K562 (cell line): ENCODE results near the gene TRNAU1AP. TPM values are rescaled to one million over a fixed set of nuclear protein-coding genes. Genes with fewer than 3 reads are reported as not detected.
A peak's percentile ranks its signal among the peaks of the same experiment; 100 is the strongest.

Source experiments
- ATF4 ChIP-seq: fragments of 450-650 bp; formaldehyde crosslinking; IDR thresholded peaks from 2 replicates; pipeline ENCODE4 v1.4.0; 2022; ENCODE audit warnings: mild to moderate bottlenecking, moderate library complexity
- BCL6 ChIP-seq: fragments of 250-450 bp; sonication (Bioruptor Pico); IDR thresholded peaks from 2 replicates; pipeline ENCODE4 v1.4.0; 2020
- CBX8 ChIP-seq: fragments of 200-600 bp; sonication (generic); IDR thresholded peaks from 2 replicates; pipeline ENCODE4 v1.6.1; 2012; ENCODE audit warnings: borderline replicate concordance, mixed run types, low read depth, mild to moderate bottlenecking, moderate library complexity, mixed read lengths, low read length, control low read depth, inconsistent platforms; ENCODE audit not compliant: poor library complexity, severe bottlenecking; ENCODE audit errors: extremely low read depth
- DPF2 ChIP-seq: fragments of 450-650 bp; IDR thresholded peaks from 2 replicates; pipeline ENCODE4 v1.6.1; 2016
- ETV1 ChIP-seq: fragments of 450-650 bp; conservative IDR thresholded peaks from 2 replicates; pipeline ENCODE4 v1.6.1; 2016; ENCODE audit warnings: missing genetic modification characterization, control low read depth, low read depth, missing compliant biosample characterization
- FOXP4 ChIP-seq: sonication (generic); formaldehyde crosslinking; IDR thresholded peaks from 2 replicates; pipeline ENCODE4 v1.8.0; 2022; ENCODE audit warnings: mild to moderate bottlenecking, missing genetic modification reagents, borderline replicate concordance
- GATAD2A ChIP-seq: fragments of 450-650 bp; IDR thresholded peaks from 2 replicates; pipeline ENCODE4 v1.6.1; 2017
- MCM3 ChIP-seq: fragments of 450-650 bp; IDR thresholded peaks from 2 replicates; pipeline ENCODE4 v1.6.1; 2016
- POLR2B ChIP-seq: fragments of 450-650 bp; IDR thresholded peaks from 2 replicates; pipeline ENCODE4 v1.6.1; 2018; ENCODE audit warnings: low read depth; ENCODE audit not compliant: partially characterized antibody
- ZBTB5 ChIP-seq: fragments of 450-650 bp; IDR thresholded peaks from 2 replicates; pipeline ENCODE4 v1.6.1; 2017; ENCODE audit warnings: antibody characterized with exemption
- ZNF224 ChIP-seq: sonication (generic); formaldehyde crosslinking; IDR thresholded peaks from 2 replicates; pipeline ENCODE4 v1.8.0; 2022; ENCODE audit warnings: mild to moderate bottlenecking, missing genetic modification reagents
- ZNF253 ChIP-seq: fragments of 250-450 bp; sonication (Bioruptor Pico); conservative IDR thresholded peaks from 2 replicates; pipeline ENCODE4 v1.6.1; 2021; ENCODE audit warnings: mild to moderate bottlenecking
- ZNF41 ChIP-seq: fragments of 250-450 bp; sonication (Bioruptor Pico); conservative IDR thresholded peaks from 2 replicates; pipeline ENCODE4 v1.4.0; 2020; ENCODE audit warnings: mild to moderate bottlenecking
- ZNF449 ChIP-seq: fragments of 250-450 bp; sonication (Bioruptor Pico); IDR thresholded peaks from 2 replicates; pipeline ENCODE4 v1.8.0; 2022; ENCODE audit warnings: moderate library complexity, mild to moderate bottlenecking, inconsistent platforms
- ZNF586 ChIP-seq: fragments of 450-650 bp; formaldehyde crosslinking; conservative IDR thresholded peaks from 2 replicates; pipeline ENCODE4 v1.4.0; 2020; ENCODE audit warnings: mild to moderate bottlenecking, moderate library complexity
- polyA plus RNA-seq, 8 experiments: library from polyadenylated mRNA; depleted of rRNA in 4 of 8; stranded (reverse) in 5 of 8; unstranded in 3 of 8; fragments of >200 nt; fragmentation: Nextera tagmentation in 2 of 8; fragmentation: Illumina TruSeq in 1 of 8; extraction: Ambion mirVana in 2 of 8; extraction: Trizol in 1 of 8; gene quantifications; 2 replicates each; pipeline versions ENCODE4 v1.2.1 to v1.2.3, GENCODE V29; 2011 to 2014; ENCODE audit warnings: inconsistent platforms in 1 of 8, missing spikeins in 1 of 8
- total RNA-seq, 7 experiments: library from RNA; depleted of rRNA in 6 of 7; stranded (reverse); fragments of >200 nt in 6 of 7; fragmentation: Illumina TruSeq in 2 of 7; extraction: Trizol in 2 of 7; gene quantifications; 2 replicates each; pipeline versions ENCODE4 v1.2.1 to v1.2.3, GENCODE V29; 2011 to 2021; ENCODE audit warnings: low replicate concordance in 1 of 7

TRNAU1AP gene
- total and polyA plus RNA-seq, 9 of the 15 experiments (the other 6 are each of a cell fraction or from before 2014, with no cell fraction given), result 34.9 to 110 (median 46.3) TPM

GRCh38 chr1:28508435-28508754 lies 44.5 kb upstream of the TRNAU1AP start (continued):
- no peak for TF ChIP-seq ZBTB5
- peak; percentile 24; the same call in 1 of the 2 replicates for TF ChIP-seq BCL6
- TF ChIP-seq DPF2, result no peak
- no peak for TF ChIP-seq ATF4 (CRISPR knock-in tag)
- no peak for TF ChIP-seq GATAD2A
- no peak for TF ChIP-seq ETV1 (tag)
- TF ChIP-seq FOXP4 (CRISPR knock-in tag), result 0 out of 2 replicates have a peak, but pooled peaks have one; percentile 6
- TF ChIP-seq ZNF586, result peak; percentile 61; the same call in 1 of the 2 replicates
- TF ChIP-seq ZNF224, result no peak
- TF ChIP-seq POLR2B, result peak; percentile 16
- TF ChIP-seq MCM3, result no peak
- TF ChIP-seq ZNF449 (CRISPR knock-in tag), result no peak
- no peak for TF ChIP-seq CBX8
- TF ChIP-seq ZNF41 (CRISPR knock-in tag), result no peak
- TF ChIP-seq ZNF253 (CRISPR knock-in tag), result peak; percentile 87
